GM21447 (cell line): ENCODE results near the gene CLEC14A.

Source experiments
- ATAC-seq: cut with Tn5 transposase; IDR thresholded peaks from one replicate; pipeline ENCODE4 v1.9.1; 2021; ENCODE audit not compliant: unreplicated experiment

The CLEC14A gene

DNA sequence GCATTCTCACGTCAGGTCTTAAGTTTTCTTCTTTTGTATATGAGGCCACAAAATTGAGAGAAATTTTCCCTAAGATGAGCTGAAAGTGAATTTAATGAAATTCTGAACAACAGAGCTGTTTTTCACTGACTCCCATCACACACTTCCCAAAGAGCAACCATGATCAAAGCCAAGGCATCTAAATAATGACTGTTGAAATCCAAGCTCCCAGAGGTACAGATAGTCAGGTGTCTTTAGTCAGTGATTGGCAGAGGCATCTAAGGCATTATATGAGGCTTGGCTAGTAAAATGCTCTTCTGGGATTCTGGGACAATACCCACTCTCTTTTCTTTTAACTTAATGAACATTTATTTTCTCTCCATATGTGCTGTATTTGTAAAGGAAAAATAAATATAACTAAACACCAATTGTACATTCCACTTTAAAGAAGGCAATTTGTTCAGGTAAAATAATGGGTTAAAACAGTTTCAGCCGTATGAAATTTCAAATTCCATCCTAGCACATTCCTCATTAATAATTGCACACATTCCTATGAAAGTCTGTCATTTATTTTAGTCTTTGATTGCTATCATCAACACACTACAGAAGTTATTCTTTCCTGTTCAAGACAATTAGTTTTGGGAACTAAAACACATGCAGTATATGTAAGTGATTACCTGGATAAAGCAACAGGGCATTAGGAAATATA is 49.1 kb downstream of the CLEC14A start:
- ATAC-seq, result no peak

DNA sequence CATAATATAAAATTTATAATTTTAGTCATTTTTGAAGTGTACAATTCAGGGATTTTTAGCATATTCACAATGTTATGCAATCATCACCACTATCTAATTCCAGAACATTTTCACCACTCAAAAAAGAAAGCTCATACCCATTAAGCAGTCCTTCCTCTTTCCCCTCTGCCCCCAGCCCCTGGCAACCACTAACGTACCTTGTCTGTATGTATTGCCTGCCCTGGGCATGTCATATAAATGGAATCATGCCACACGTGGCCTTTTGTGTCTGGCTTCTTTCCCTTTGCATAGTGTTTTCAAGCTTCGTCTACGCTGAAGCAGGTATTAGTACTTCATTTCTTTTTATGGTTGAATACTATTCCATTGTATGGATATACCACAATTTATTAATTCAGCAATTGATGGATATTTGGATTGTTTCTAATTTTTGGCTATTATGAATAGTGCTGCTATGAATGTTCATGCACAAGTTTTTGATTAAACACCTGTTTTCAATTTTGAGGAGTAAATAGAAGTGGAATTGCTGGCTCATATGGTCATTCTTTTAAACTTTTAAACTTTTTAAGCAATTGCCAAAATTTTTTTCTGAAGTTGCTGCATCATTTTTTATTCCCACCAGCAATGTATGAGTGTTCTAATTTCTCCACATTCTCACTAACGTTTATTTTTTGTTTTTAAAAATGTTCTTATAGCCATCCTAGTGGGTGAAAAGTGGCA is 49.8 kb downstream of the CLEC14A start:
- ATAC-seq, result no peak

- ATAC-seq, result no peak
Observed at GRCh38 chr14:38205119-38205813, 50.6 kb downstream of the CLEC14A start.

DNA sequence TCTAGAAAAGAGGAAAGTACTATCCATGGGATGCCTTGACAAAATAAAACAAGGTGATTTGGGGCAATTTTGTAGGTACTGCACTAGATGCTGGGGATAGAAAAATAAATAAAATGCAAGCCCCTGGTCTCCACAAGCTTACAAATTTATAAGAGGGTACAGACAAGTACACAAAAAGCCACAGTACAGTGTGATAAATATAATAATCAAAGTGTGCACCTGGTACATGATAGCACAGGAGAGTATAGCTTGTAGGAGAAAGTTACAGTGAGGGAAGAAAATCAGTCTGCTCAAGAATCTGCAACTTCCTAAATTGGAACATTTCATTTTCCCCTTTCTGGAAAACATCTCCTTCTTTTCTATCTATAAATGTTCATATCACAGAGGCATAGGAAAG is 51.2 kb downstream of the CLEC14A start:
- ATAC-seq, result no peak
